CD8-positive, alpha-beta memory T cell (primary cell): Measurements from ENCODE around the gene GATAD2B. TPM values are rescaled to one million over a fixed set of nuclear protein-coding genes. Genes with fewer than 3 reads are reported as not detected.
A peak's percentile ranks its signal among the peaks of the same experiment; 100 is the strongest.
"Not testable (repeated sequence)": the region's sequence is repeated elsewhere in the genome, so short reads cannot be mapped to it uniquely, and the experiment has no call there.

Experiments
- CTCF ChIA-PET: fragments of 350-600 bp; sonication (Branson Sonifier 250); formaldehyde crosslinking; loops from one replicate; lab custom pipeline; 2021; ENCODE audit warnings: antibody characterized with exemption; lab: Charles Lee
- POLR2A ChIA-PET: fragments of 350-600 bp; sonication (Branson Sonifier 250); formaldehyde crosslinking; loops from one replicate; lab custom pipeline; 2021; ENCODE audit warnings: antibody characterized with exemption; lab: Charles Lee
- DNase-seq, 5 donors: peaks; one replicate each; pipeline versions ENCODE4 v3.0.0 to v3.0.0-alpha.2; 2020 to 2022; ENCODE audit warnings: mixed read lengths in 1 of 5
- H3K27ac ChIP-seq: one replicate; pipeline ENCODE4 v1.7.0; 2013; ENCODE audit warnings: low read depth, mild to moderate bottlenecking, low read length, moderate library complexity
- H3K27me3 ChIP-seq: 2 replicates; pipeline ENCODE4 v1.7.0; 2013; ENCODE audit warnings: low read length, mild to moderate bottlenecking; ENCODE audit not compliant: insufficient read depth, poor library complexity, severe bottlenecking
- H3K36me3 ChIP-seq: 2 replicates; pipeline ENCODE4 v1.7.0; 2013; ENCODE audit warnings: mild to moderate bottlenecking, low read length, moderate library complexity; ENCODE audit not compliant: insufficient read depth
- H3K4me1 ChIP-seq: 2 replicates; pipeline ENCODE4 v1.7.0; 2013; ENCODE audit warnings: mild to moderate bottlenecking, low read length, moderate library complexity; ENCODE audit not compliant: insufficient read depth
- H3K4me3 ChIP-seq: 2 replicates; pipeline ENCODE4 v1.7.0; 2013; ENCODE audit warnings: mild to moderate bottlenecking, low read length
- H3K9me3 ChIP-seq: 2 replicates; pipeline ENCODE4 v1.7.0; 2013; ENCODE audit warnings: mild to moderate bottlenecking, low read length
- H3K27ac Mint-ChIP-seq, 8 donors: one replicate each; pipeline ENCODE4 v1.8.0; 2020 to 2021; ENCODE audit warnings: mixed read lengths in 8 of 8, mild to moderate bottlenecking in 6 of 8, inconsistent platforms in 3 of 8, moderate library complexity in 3 of 8
- H3K27me3 Mint-ChIP-seq, 2 donors: one replicate each; pipeline ENCODE4 v1.8.0; 2020 to 2021; ENCODE audit warnings: mixed read lengths in 2 of 2, mild to moderate bottlenecking in 1 of 2, moderate library complexity in 1 of 2
- H3K36me3 Mint-ChIP-seq, 3 donors: one replicate each; pipeline ENCODE4 v1.8.0; 2020 to 2021; ENCODE audit warnings: mixed read lengths in 3 of 3, inconsistent platforms in 1 of 3, mild to moderate bottlenecking in 1 of 3
- H3K4me1 Mint-ChIP-seq, 3 donors: one replicate each; pipeline ENCODE4 v1.8.0; 2020 to 2021; ENCODE audit warnings: mixed read lengths in 3 of 3, inconsistent platforms in 1 of 3, mild to moderate bottlenecking in 1 of 3
- H3K4me3 Mint-ChIP-seq, 7 donors: one replicate each; pipeline ENCODE4 v1.8.0; 2020 to 2021; ENCODE audit warnings: mixed read lengths in 7 of 7, mild to moderate bottlenecking in 6 of 7, moderate library complexity in 4 of 7, inconsistent platforms in 2 of 7
- H3K9me3 Mint-ChIP-seq, 5 donors: one replicate each; pipeline ENCODE4 v1.8.0; 2020 to 2022; ENCODE audit warnings: mixed read lengths in 5 of 5, mild to moderate bottlenecking in 3 of 5, moderate library complexity in 2 of 5, inconsistent platforms in 1 of 5
- polyA plus RNA-seq: library from polyadenylated mRNA; unstranded; fragments of 300-500 nt; fragmentation: Illumina TruSeq; gene quantifications from one replicate; pipeline ENCODE4 v1.2.3, GENCODE V29; 2021
- total RNA-seq, 2 experiments: library from RNA; stranded (reverse); gene quantifications; one replicate each; pipeline ENCODE4 v1.2.3, GENCODE V29; 2021

The GATAD2B gene
- total and polyA plus RNA-seq, 3 experiments from 2014 or later, result 5.6 to 71.9 (median 64.9) TPM

DNA sequence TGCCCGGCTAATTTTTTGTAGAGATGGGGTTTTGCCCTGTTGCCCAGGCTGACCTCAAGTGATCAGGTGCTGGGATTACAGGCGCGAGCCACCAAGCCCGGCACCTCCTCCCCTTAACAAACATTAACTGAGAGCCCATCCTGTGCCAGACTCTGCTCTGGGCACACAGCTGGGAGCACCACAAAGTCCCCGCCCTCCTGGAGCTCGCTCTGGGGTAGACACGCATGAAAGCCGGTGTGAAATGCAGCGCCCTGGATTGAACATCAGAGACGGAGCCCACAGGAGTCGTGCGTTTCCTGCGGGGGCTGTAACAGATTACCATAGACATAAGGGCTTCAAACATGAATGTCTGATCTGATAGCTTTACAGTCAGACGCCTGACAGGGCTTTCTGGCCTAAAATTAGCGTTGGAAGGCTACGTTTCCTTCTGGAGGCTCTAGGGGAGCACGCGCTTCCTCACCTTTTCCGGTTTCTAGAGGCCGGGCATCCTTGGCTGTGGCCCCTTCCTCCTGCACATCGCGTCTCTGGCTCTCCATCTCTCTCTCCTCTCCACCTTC lies 133.2 kb downstream of the GATAD2B start:
- POLR2A ChIA-PET, result no interaction called here
- Histone ChIP-seq H3K36me3 (no peaks in the 10 kb centered on the region), H3K27ac (no peak overlapping the region), H3K27me3 (no peaks in the 10 kb centered on the region), H3K9me3 (no peaks in the 10 kb centered on the region), H3K4me1 (peaks cover 12% of the 10 kb centered on the region), H3K4me3 (no peak overlapping the region)
- Mint-ChIP-seq H3K4me3 (peak overlapping the region; percentile 6 to 39 (median 18)), H3K27ac (peak overlapping the region in 2 of 8 donors; percentile 8 to 30), H3K27me3 (peaks cover 13 to 20% of the 10 kb centered on the region in 2 donors), H3K4me1 (peaks cover 15 to 22% (median 18%) of the 10 kb centered on the region in 3 donors), H3K36me3 (no peaks in the 10 kb centered on the region), H3K9me3 (peaks cover 0 to 1% (median 0%) of the 10 kb centered on the region in 5 donors)
- DNase-seq, result peak in 1 of 5 donors; percentile 35
- CTCF ChIA-PET, result interaction anchor here (0.9 to 1.5 kb wide), 3 partner anchors 14 to 197 kb away, joined by 3 to 4 read pairs (median 4); no protein-coding TSS in a partner anchor

DNA sequence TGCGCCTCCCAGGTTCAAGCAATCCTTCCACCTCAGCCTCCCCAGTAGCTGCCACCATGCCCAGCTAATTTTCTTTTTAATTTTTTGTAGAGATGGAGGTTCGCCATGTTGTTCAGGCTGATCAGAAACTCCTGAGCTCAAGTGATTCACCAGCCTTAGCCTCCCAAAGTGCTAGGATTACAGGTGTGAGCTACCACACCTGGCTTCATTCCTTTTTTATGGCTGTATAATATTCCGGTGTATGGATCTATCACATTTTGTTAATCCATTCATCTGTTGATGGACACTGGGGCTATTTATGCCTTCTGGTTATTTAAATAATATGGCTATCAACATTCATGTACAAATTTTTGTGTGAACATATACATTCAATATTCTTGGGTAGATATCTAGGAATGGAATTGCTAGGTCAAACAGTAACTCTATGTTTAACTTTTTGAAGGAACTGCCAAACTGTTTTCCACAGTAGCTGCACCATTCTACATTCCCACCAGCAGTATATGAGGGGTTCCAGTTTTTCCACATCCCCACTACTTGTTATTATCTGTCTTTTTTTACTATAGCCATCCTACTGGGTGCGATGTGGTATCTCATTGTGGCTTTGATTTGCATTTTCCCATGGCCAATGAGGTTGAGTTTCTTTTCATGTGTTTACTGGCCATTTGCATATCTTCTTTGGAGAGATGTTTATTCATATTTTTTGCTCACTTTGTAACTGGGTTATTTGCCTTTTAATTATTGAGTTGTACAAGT lies 136.6 kb downstream of the GATAD2B start:
- H3K36me3 ChIP-seq, result no peaks in the 10 kb centered on the region
- H3K27ac Mint-ChIP-seq, result no peak overlapping the region
- no peak for DNase-seq
- H3K36me3 Mint-ChIP-seq, result peaks cover 0 to 2% (median 0%) of the 10 kb centered on the region in 3 donors
- H3K27ac ChIP-seq, result no peak overlapping the region
- CTCF ChIA-PET, result interaction anchor here (2.8 kb wide), 1 partner anchor 11 kb away, joined by 9 read pairs; no protein-coding TSS in a partner anchor
- peaks cover 29% of the 10 kb centered on the region for H3K4me1 ChIP-seq
- no peaks in the 10 kb centered on the region for H3K9me3 ChIP-seq
- no peaks in the 10 kb centered on the region for H3K9me3 Mint-ChIP-seq
- no peaks in the 10 kb centered on the region for H3K27me3 ChIP-seq
- peak overlapping the region in 2 of 7 donors; percentile 30 to 66 for H3K4me3 Mint-ChIP-seq
- peaks cover 18 to 31% (median 28%) of the 10 kb centered on the region in 3 donors for H3K4me1 Mint-ChIP-seq
- peaks cover 11 to 20% of the 10 kb centered on the region in 2 donors for H3K27me3 Mint-ChIP-seq
- POLR2A ChIA-PET, result interaction anchor here (0.6 kb wide), 2 partner anchors 20 to 160 kb away, joined by 4 to 5 read pairs; partner anchors contain the start of gene DENND4B
- no peak overlapping the region for H3K4me3 ChIP-seq

DNA sequence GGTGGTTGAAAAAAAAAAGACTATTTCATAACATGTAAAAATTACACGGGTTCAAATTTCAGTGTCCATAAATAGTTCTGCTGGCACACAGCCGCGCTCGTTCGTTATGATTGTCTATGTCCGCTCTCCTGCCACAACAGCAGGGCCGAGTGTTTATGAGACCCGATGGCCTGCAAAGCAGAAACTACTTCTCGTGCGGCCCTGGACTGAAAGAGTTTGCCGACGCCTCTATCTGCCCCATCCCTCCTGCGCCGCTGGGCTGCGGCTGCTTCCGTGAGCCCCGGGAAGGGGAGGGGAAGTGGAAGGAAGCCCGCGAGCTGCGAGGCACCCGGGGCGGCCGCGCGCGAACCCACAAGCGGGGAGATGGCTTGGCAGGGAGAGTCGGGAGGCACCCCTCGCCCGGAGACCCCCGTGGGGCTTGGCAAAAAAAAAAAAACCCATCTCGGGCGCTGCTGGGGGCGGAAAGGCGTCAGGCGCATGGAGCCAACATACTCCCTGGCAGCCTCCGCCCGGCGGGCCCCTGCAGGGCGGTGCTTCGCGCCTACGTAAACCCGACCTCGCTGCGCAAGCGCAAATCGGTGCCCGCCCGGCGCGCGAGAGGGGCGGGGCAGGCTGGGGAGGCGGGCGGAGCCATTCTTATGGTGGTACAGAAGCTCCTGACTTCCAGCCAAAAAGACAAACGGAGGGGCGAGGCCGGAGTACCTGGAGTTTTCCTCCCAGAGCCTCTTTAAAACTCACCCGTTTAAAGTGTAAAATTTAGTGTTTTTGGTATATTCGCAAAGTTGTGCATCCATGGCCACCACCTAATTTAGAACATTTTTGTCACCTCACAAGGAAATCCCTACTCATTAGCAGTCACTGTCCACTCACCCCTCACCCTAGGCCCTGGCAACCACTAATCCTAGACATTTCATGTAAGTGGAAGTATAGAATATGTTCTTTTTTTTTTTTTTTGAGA lies 139.3 kb downstream of the GATAD2B start:
- H3K27me3 ChIP-seq, result no peaks in the 10 kb centered on the region
- peak; percentile 87 to 94 (median 90) for DNase-seq
- Mint-ChIP-seq H3K4me3 (peak overlapping the region; percentile 76 to 95 (median 87)), H3K9me3 (no peaks in the 10 kb centered on the region), H3K27ac (peak overlapping the region; percentile 81 to 99 (median 97)), H3K36me3 (peaks cover 0 to 12% (median 0%) of the 10 kb centered on the region in 3 donors), H3K4me1 (peaks cover 10 to 11% (median 10%) of the 10 kb centered on the region in 3 donors), H3K27me3 (peaks cover 8 to 12% of the 10 kb centered on the region in 2 donors)
- no peaks in the 10 kb centered on the region for H3K36me3 ChIP-seq
- POLR2A ChIA-PET, result interaction anchor here (0.6 to 1.3 kb wide), 10 partner anchors 8 to 1945 kb away, joined by 3 to 7 read pairs (median 4); partner anchors contain the start of genes CHTOP, CRTC2, GATAD2B and JTB
- peak overlapping the region; percentile 71 for H3K4me3 ChIP-seq
- no peaks in the 10 kb centered on the region for H3K9me3 ChIP-seq
- peak overlapping the region; percentile 89 for H3K27ac ChIP-seq
- peaks cover 18% of the 10 kb centered on the region for H3K4me1 ChIP-seq
- CTCF ChIA-PET, result interaction anchor here (1.4 to 1.6 kb wide), 2 partner anchors 13 to 203 kb away, joined by 3 to 6 read pairs; partner anchors contain the start of gene RAB13

DNA sequence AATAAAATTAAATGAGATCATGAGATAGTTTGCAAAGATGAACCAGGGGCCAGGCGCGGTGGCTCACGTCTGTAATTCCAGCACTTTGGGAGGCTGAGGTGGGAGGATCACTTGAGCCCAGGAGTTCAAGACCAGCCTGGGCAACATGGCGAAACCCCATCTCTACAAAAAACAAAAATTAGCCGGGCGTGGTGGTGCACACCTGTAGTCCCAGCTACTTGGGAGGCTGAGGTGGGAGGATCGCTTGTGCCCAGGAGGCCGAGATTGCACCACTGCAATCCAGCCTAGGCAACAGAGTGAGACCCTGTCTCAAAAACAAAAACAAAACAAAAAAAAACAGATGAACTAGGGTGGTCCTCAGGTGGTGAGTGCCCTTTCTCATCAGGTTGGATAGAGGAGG lies 140.1 kb downstream of the GATAD2B start:
- H3K4me3 Mint-ChIP-seq, result peak overlapping the region; percentile 76 to 95 (median 87)
- CTCF ChIA-PET, DNase-seq, POLR2A ChIA-PET, H3K9me3 ChIP-seq, H3K9me3 Mint-ChIP-seq, H3K27me3 Mint-ChIP-seq, H3K27me3 ChIP-seq, H3K36me3 ChIP-seq: not testable (repeated sequence)
- H3K4me1 Mint-ChIP-seq, result peaks cover 13% of the 10 kb centered on the region in 3 donors
- H3K27ac Mint-ChIP-seq, result peak overlapping the region in 7 of 8 donors; percentile 58 to 98 (median 97)
- peak overlapping the region; percentile 89 for H3K27ac ChIP-seq
- peaks cover 18% of the 10 kb centered on the region for H3K4me1 ChIP-seq
- peaks cover 0 to 15% (median 0%) of the 10 kb centered on the region in 3 donors for H3K36me3 Mint-ChIP-seq
- H3K4me3 ChIP-seq, result peak overlapping the region; percentile 71

DNA sequence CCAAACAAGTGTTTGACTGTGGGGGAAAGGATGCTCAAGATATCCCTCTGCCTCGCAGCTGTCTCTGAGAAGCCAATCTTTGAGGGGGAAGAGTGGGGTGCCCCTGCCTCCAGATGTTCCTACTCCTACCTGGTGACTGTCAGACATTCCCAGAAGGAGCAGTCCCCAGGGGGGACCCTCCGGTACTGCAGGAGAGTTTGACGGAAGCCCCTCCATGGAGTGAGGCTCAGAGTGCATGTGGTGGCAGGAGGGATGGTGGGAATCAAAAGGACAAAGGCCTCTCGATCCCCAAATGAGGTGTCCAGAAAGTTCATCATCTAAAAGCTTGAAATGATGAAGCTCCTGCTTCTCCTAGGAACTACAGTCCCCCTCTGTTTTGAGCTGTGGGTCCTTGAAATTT lies 142.2 kb downstream of the GATAD2B start:
- Mint-ChIP-seq H3K4me3 (peak overlapping the region in 1 of 7 donors; percentile 34), H3K4me1 (peaks cover 26 to 30% (median 30%) of the 10 kb centered on the region in 3 donors), H3K36me3 (peaks cover 0 to 16% (median 0%) of the 10 kb centered on the region in 3 donors), H3K27me3 (peaks cover 0 to 1% of the 10 kb centered on the region in 2 donors), H3K9me3 (no peaks in the 10 kb centered on the region), H3K27ac (peak overlapping the region in 3 of 8 donors; percentile 23 to 74 (median 33))
- Histone ChIP-seq H3K27me3 (no peaks in the 10 kb centered on the region), H3K36me3 (no peaks in the 10 kb centered on the region), H3K4me1 (peaks cover 26% of the 10 kb centered on the region), H3K9me3 (no peaks in the 10 kb centered on the region), H3K27ac (no peak overlapping the region), H3K4me3 (no peak overlapping the region)
- DNase-seq, result no peak
- CTCF ChIA-PET, result interaction anchor here (1.4 to 1.5 kb wide), 2 partner anchors 187 to 206 kb away, joined by 4 read pairs; partner anchors contain the start of genes CREB3L4 and RAB13
- POLR2A ChIA-PET, result no interaction called here

DNA sequence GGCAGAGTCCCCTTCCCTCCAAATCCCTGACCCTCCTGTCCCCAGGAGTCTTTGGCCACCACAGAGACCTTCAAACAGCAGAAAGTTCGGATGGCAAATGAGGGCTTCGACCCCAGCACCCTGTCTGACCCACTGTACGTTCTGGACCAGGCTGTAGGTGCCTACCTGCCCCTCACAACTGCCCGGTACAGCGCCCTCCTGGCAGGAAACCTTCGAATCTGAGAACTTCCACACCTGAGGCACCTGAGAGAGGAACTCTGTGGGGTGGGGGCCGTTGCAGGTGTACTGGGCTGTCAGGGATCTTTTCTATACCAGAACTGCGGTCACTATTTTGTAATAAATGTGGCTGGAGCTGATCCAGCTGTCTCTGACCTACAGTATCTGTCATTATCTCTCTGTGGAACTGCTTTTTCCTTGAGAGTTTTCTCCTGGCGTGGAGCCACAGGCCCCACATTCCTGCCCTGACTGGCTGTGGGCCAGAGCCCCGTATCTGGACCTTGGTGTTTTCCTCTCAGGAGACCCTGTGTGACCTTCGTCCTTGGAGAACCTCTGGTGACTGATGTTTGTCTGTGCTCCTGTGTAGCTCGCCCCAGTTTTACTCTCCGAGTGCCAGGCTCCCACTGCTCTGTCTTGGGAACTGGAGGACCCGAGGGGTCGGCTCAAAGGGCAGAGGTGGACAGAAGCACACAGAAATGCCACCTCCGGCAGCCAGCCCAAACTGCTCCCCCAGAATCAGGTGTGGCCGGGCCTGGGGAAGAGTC lies 142.8 kb downstream of the GATAD2B start:
- Histone ChIP-seq H3K27me3 (no peaks in the 10 kb centered on the region), H3K27ac (no peak overlapping the region), H3K4me1 (peaks cover 26% of the 10 kb centered on the region), H3K36me3 (no peaks in the 10 kb centered on the region), H3K4me3 (no peak overlapping the region), H3K9me3 (no peaks in the 10 kb centered on the region)
- no peak for DNase-seq
- Mint-ChIP-seq H3K4me3 (peak overlapping the region in 2 of 7 donors; percentile 69 to 71), H3K27ac (peak overlapping the region in 3 of 8 donors; percentile 38 to 72 (median 43)), H3K9me3 (no peaks in the 10 kb centered on the region), H3K36me3 (peaks cover 0 to 16% (median 0%) of the 10 kb centered on the region in 3 donors), H3K4me1 (peaks cover 29 to 34% (median 31%) of the 10 kb centered on the region in 3 donors), H3K27me3 (peaks cover 0 to 1% of the 10 kb centered on the region in 2 donors)
- CTCF ChIA-PET, result interaction anchor here (1.5 kb wide), 1 partner anchor 206 kb away, joined by 4 read pairs; the partner anchor contains the start of gene RAB13
- POLR2A ChIA-PET, result no interaction called here
